Left renal cortex interstitium (tissue), 4 donors: Measurements from ENCODE around the gene OR2AJ1. TPM values are rescaled to one million over a fixed set of nuclear protein-coding genes. Genes with fewer than 3 reads are reported as not detected.
A peak's percentile ranks its signal among the peaks of the same experiment; 100 is the strongest.

ENCODE experiments used
- DNase-seq, 4 donors: peaks; one replicate each; pipeline ENCODE4 v3.0.0-alpha.2; 2013; ENCODE audit warnings: low read depth in 4 of 4, low spot score in 2 of 4, missing footprints in 1 of 4
- polyA plus RNA-seq, 4 donors: library from polyadenylated mRNA; unstranded; fragments of 120-200 nt; gene quantifications; one replicate each; pipeline ENCODE4 v1.2.1, GENCODE V29; 2013; ENCODE audit not compliant: insufficient read length in 4 of 4

OR2AJ1 gene
- polyA plus RNA-seq, result not detected

- DNase-seq, result no peak
Observed at GRCh38 chr1:247924868-247925267, at the start of gene OR2AJ1. Gene OR2AJ1, plus strand, starts transcription at chr1:247924889. Its CDS starts 8,880 bp downstream, at chr1:247933769.

- no peak for DNase-seq
Observed at GRCh38 chr1:247883346-247883745, 41.3 kb upstream of the OR2AJ1 start.

- no peak for DNase-seq
Observed at GRCh38 chr1:247884797-247885413, 39.8 kb upstream of the OR2AJ1 start.

- no peak for DNase-seq
Observed at GRCh38 chr1:247895163-247895637, 29.5 kb upstream of the OR2AJ1 start, which contains the start of gene OR2W3. Gene OR2W3, plus strand, starts transcription at chr1:247895587. Its CDS starts 0 bp downstream, at chr1:247895587.

- DNase-seq, result no peak
Observed at GRCh38 chr1:247895976-247896375, 28.7 kb upstream of the OR2AJ1 start.

GRCh38 chr1:247904122-247904521 is 20.6 kb upstream of the OR2AJ1 start:
- DNase-seq, result no peak

- DNase-seq, result no peak
Observed at GRCh38 chr1:247905181-247905580, 19.5 kb upstream of the OR2AJ1 start.

GRCh38 chr1:247905910-247906503 is 18.7 kb upstream of the OR2AJ1 start:
- no peak for DNase-seq

GRCh38 chr1:247906504-247907047 is 18.1 kb upstream of the OR2AJ1 start:
- no peak for DNase-seq

- DNase-seq, result no peak
Observed at GRCh38 chr1:247908766-247909165, 15.9 kb upstream of the OR2AJ1 start.

- no peak for DNase-seq
Observed at GRCh38 chr1:247913786-247914185, 10.9 kb upstream of the OR2AJ1 start.

GRCh38 chr1:247914941-247915662 is 9.6 kb upstream of the OR2AJ1 start:
- DNase-seq, result no peak

GRCh38 chr1:247919952-247920351 is 4.7 kb upstream of the OR2AJ1 start, which contains the start of gene OR2T8:
Gene OR2T8, plus strand, starts transcription at chr1:247920252. Its CDS starts 766 bp downstream, at chr1:247921018.
- DNase-seq, result no peak

- DNase-seq, result no peak
Observed at GRCh38 chr1:247923941-247924340, 748 bp upstream of the OR2AJ1 start.

- DNase-seq, result no peak
Observed at GRCh38 chr1:247933989-247934388, 9.3 kb downstream of the OR2AJ1 start.

GRCh38 chr1:247935781-247936180 is 11.1 kb downstream of the OR2AJ1 start:
- no peak for DNase-seq

- DNase-seq, result no peak
Observed at GRCh38 chr1:247936415-247936814, 11.7 kb downstream of the OR2AJ1 start.

- peak in 2 of 4 donors; percentile 16 to 40 for DNase-seq
Observed at GRCh38 chr1:247936965-247937734, 12.5 kb downstream of the OR2AJ1 start.

- no peak for DNase-seq
Observed at GRCh38 chr1:247942624-247943023, 17.9 kb downstream of the OR2AJ1 start.

GRCh38 chr1:247948558-247948957 is 23.9 kb downstream of the OR2AJ1 start, which contains the start of gene OR2L8:
Gene OR2L8, plus strand, starts transcription at chr1:247948858. Its CDS starts 0 bp downstream, at chr1:247948858.
- DNase-seq, result no peak
